Astrocyte (in vitro differentiated cells and primary cell): ENCODE measurements around the gene ATG9B. TPM values are rescaled to one million over a fixed set of nuclear protein-coding genes. Genes with fewer than 3 reads are reported as not detected.

Experiments
- DNase-seq: peaks from one replicate; pipeline ENCODE4 v3.0.0-alpha.2; 2010; ENCODE audit warnings: low read depth
- FAIRE-seq: peaks from 2 replicates; lab custom pipeline; 2011; peaks lifted over from hg19 to GRCh38; lab: Jason Lieb, UNC
- H2AFZ ChIP-seq: 2 replicates; pipeline ENCODE4 v1.6.0; 2012; ENCODE audit warnings: low read depth, low read length, inconsistent platforms
- H3K27ac ChIP-seq: 2 replicates; pipeline ENCODE4 v1.5.1; 2011; ENCODE audit warnings: low read depth, low read length, inconsistent platforms
- H3K27me3 ChIP-seq: 2 replicates; pipeline ENCODE4 v1.6.0; 2011; ENCODE audit warnings: low read length, inconsistent platforms; ENCODE audit not compliant: insufficient read depth
- H3K36me3 ChIP-seq: 2 replicates; pipeline ENCODE4 v1.5.1; 2011; ENCODE audit warnings: low read length, inconsistent platforms; ENCODE audit not compliant: insufficient read depth
- H3K4me1 ChIP-seq: 2 replicates; pipeline ENCODE4 v1.5.1; 2011; ENCODE audit warnings: low read length, inconsistent platforms; ENCODE audit not compliant: insufficient read depth
- H3K4me2 ChIP-seq: 2 replicates; pipeline ENCODE4 v1.6.0; 2012; ENCODE audit warnings: low read length, inconsistent platforms
- H3K4me3 ChIP-seq: 2 replicates; pipeline ENCODE4 v1.5.1; 2011; ENCODE audit warnings: low read depth, mild to moderate bottlenecking, low read length, inconsistent platforms; ENCODE audit not compliant: insufficient read depth
- H3K79me2 ChIP-seq: 2 replicates; pipeline ENCODE4 v1.6.0; 2012; ENCODE audit warnings: mild to moderate bottlenecking, low read length, inconsistent platforms; ENCODE audit not compliant: insufficient read depth
- H3K9ac ChIP-seq: 2 replicates; pipeline ENCODE4 v1.6.0; 2012; ENCODE audit warnings: mild to moderate bottlenecking, low read length, inconsistent platforms
- H3K9me3 ChIP-seq: 2 replicates; pipeline ENCODE4 v1.5.1; 2012; ENCODE audit warnings: low read depth, mild to moderate bottlenecking, low read length, inconsistent platforms; ENCODE audit not compliant: insufficient read depth
- H4K20me1 ChIP-seq: 2 replicates; pipeline ENCODE4 v1.6.0; 2012; ENCODE audit warnings: low read length, inconsistent platforms; ENCODE audit not compliant: insufficient read depth
- H3K27ac Mint-ChIP-seq: one replicate; pipeline ENCODE4 v1.8.0; 2021; ENCODE audit warnings: mild to moderate bottlenecking, mixed read lengths; ENCODE audit not compliant: unreplicated experiment
- H3K27me3 Mint-ChIP-seq: one replicate; pipeline ENCODE4 v1.8.0; 2021; ENCODE audit warnings: low read depth, mixed read lengths; ENCODE audit not compliant: unreplicated experiment
- H3K36me3 Mint-ChIP-seq: one replicate; pipeline ENCODE4 v1.8.0; 2021; ENCODE audit warnings: low read depth, mixed read lengths; ENCODE audit not compliant: unreplicated experiment
- H3K4me1 Mint-ChIP-seq: one replicate; pipeline ENCODE4 v1.8.0; 2021; ENCODE audit warnings: low read depth, mixed read lengths; ENCODE audit not compliant: unreplicated experiment
- H3K4me3 Mint-ChIP-seq: one replicate; pipeline ENCODE4 v1.8.0; 2021; ENCODE audit warnings: mild to moderate bottlenecking, moderate library complexity, mixed read lengths; ENCODE audit not compliant: unreplicated experiment
- H3K9me3 Mint-ChIP-seq: one replicate; pipeline ENCODE4 v1.8.0; 2021; ENCODE audit warnings: mild to moderate bottlenecking, mixed read lengths; ENCODE audit not compliant: unreplicated experiment
- CTCF ChIP-seq: IDR thresholded peaks from 2 replicates; pipeline ENCODE4 v1.5.1; 2011; ENCODE audit warnings: low read depth, mild to moderate bottlenecking, inconsistent platforms, low read length, moderate library complexity; ENCODE audit not compliant: insufficient read depth
- EZH2 ChIP-seq: IDR thresholded peaks from 2 replicates; pipeline ENCODE4 v1.6.1; 2012; ENCODE audit warnings: mild to moderate bottlenecking, low read length, inconsistent platforms; ENCODE audit not compliant: insufficient read depth
- total RNA-seq: library from RNA; stranded (reverse); gene quantifications from 2 replicates; pipeline ENCODE4 v1.2.1, GENCODE V29; 2021

ATG9B gene
- total RNA-seq, 1 donor from 2014 or later = 2.2 TPM

- H3K36me3 ChIP-seq = no peaks in the 10 kb centered on the region
- H3K4me2 ChIP-seq = no peak overlapping the region
- no peaks in the 10 kb centered on the region for H3K9me3 Mint-ChIP-seq
- H3K27me3 Mint-ChIP-seq = peaks cover 13% of the 10 kb centered on the region
- H3K27ac Mint-ChIP-seq = no peak overlapping the region
- DNase-seq = no peak
- no peaks in the 10 kb centered on the region for H3K9me3 ChIP-seq
- no peaks in the 10 kb centered on the region for H3K4me1 ChIP-seq
- H3K9ac ChIP-seq = no peak overlapping the region
- no peak overlapping the region for H3K4me3 ChIP-seq
- peaks cover 3% of the 10 kb centered on the region for H3K27me3 ChIP-seq
- H3K79me2 ChIP-seq = no peaks in the 10 kb centered on the region
- no peaks in the 10 kb centered on the region for H3K4me1 Mint-ChIP-seq
- H3K27ac ChIP-seq = no peak overlapping the region
- H3K4me3 Mint-ChIP-seq = no peak overlapping the region
- FAIRE-seq = no peak
- H2AFZ ChIP-seq = no peak overlapping the region
- TF ChIP-seq CTCF (no peak), EZH2 (no peak)
- no peaks in the 10 kb centered on the region for H3K36me3 Mint-ChIP-seq
- H4K20me1 ChIP-seq = no peaks in the 10 kb centered on the region
Observed at GRCh38 chr7:150998341-150998740, 26.0 kb downstream of the ATG9B start.

- H3K4me1 Mint-ChIP-seq = no peaks in the 10 kb centered on the region
- Histone ChIP-seq H3K27me3 (peaks cover 2% of the 10 kb centered on the region), H3K27ac (no peak overlapping the region), H2AFZ (no peak overlapping the region), H3K4me2 (no peak overlapping the region), H3K36me3 (no peaks in the 10 kb centered on the region), H3K4me3 (no peak overlapping the region), H3K79me2 (no peaks in the 10 kb centered on the region), H3K4me1 (no peaks in the 10 kb centered on the region), H3K9ac (no peak overlapping the region), H4K20me1 (no peaks in the 10 kb centered on the region), H3K9me3 (no peaks in the 10 kb centered on the region)
- H3K9me3 Mint-ChIP-seq = no peaks in the 10 kb centered on the region
- H3K27ac Mint-ChIP-seq = no peak overlapping the region
- TF ChIP-seq EZH2 (no peak), CTCF (no peak)
- H3K36me3 Mint-ChIP-seq = no peaks in the 10 kb centered on the region
- FAIRE-seq = no peak
- DNase-seq = no peak
- H3K4me3 Mint-ChIP-seq = no peak overlapping the region
- peaks cover 12% of the 10 kb centered on the region for H3K27me3 Mint-ChIP-seq
Observed at GRCh38 chr7:150997817-150998216, 26.5 kb downstream of the ATG9B start.

- H3K4me1 ChIP-seq = no peaks in the 10 kb centered on the region
- H3K27ac Mint-ChIP-seq = no peak overlapping the region
- no peaks in the 10 kb centered on the region for H3K36me3 ChIP-seq
- H3K9ac ChIP-seq = no peak overlapping the region
- H3K4me3 ChIP-seq = no peak overlapping the region
- H3K27me3 ChIP-seq = no peaks in the 10 kb centered on the region
- no peak for FAIRE-seq
- H2AFZ ChIP-seq = no peak overlapping the region
- no peak for DNase-seq
- H3K27ac ChIP-seq = no peak overlapping the region
- no peaks in the 10 kb centered on the region for H4K20me1 ChIP-seq
- H3K4me3 Mint-ChIP-seq = no peak overlapping the region
- no peaks in the 10 kb centered on the region for H3K79me2 ChIP-seq
- H3K4me2 ChIP-seq = no peak overlapping the region
- no peak for TF ChIP-seq EZH2
- TF ChIP-seq CTCF = no peak
- no peaks in the 10 kb centered on the region for H3K4me1 Mint-ChIP-seq
- H3K9me3 ChIP-seq = no peaks in the 10 kb centered on the region
- H3K36me3 Mint-ChIP-seq = no peaks in the 10 kb centered on the region
- peaks cover 11% of the 10 kb centered on the region for H3K27me3 Mint-ChIP-seq
- H3K9me3 Mint-ChIP-seq = peaks cover 3% of the 10 kb centered on the region
Observed at GRCh38 chr7:150997075-150997511, 27.2 kb downstream of the ATG9B start.
